ENCODE results near the gene ISG15. TPM values are rescaled to one million over a fixed set of nuclear protein-coding genes. Genes with fewer than 3 reads are reported as not detected.
A peak's percentile ranks its signal among the peaks of the same experiment; 100 is the strongest.

ISG15 gene
- total and polyA plus RNA-seq, 2 of the 13 experiments (the other 11 are each of a cell fraction or from before 2014, with no cell fraction given) = 42.1 to 54.9 TPM

GRCh38 chr1:1037366-1038327 is 24.4 kb downstream of the ISG15 start (continued):
- TF ChIP-seq REXO4 (CRISPR knock-in tag; IDR thresholded peaks at IDR 0.05; ENCODE audit: borderline replicate concordance) = no peak
- no peak for TF ChIP-seq HINFP (CRISPR knock-in tag; IDR thresholded peaks at IDR 0.05; ENCODE audit: low read depth)
- peak; percentile 94 for TF ChIP-seq TEAD3 (CRISPR knock-in tag; optimal IDR thresholded peaks at IDR 0.05; ENCODE audit: borderline replicate concordance)
- TF ChIP-seq SAP130 (CRISPR knock-in tag; IDR thresholded peaks at IDR 0.05; ENCODE audit: low read depth) = peak; percentile 71

GRCh38 chr1:1038694-1039093 is 25.4 kb downstream of the ISG15 start:
- CTCF ChIA-PET (ENCODE audit: low intra/inter-chr PET ratio, low total read pairs) = no interaction called here
- in situ Hi-C loops (cut with HindIII; ENCODE audit: extremely low pct_ligation_motif_present, low pct_unique_long_range_greater_than_20kb) = no loop called here
- TF ChIP-seq GABPB1 (CRISPR knock-in tag; IDR thresholded peaks at IDR 0.05) (no peak), DZIP1 (CRISPR knock-in tag; IDR thresholded peaks at IDR 0.05) (no peak), ZNF788 (CRISPR knock-in tag; IDR thresholded peaks at IDR 0.05; ENCODE audit: borderline replicate concordance) (no peak), FOXJ3 (CRISPR knock-in tag; IDR thresholded peaks at IDR 0.05; ENCODE audit: borderline replicate concordance) (no peak), ZFP90 (CRISPR knock-in tag; IDR thresholded peaks at IDR 0.05; ENCODE audit: borderline replicate concordance) (no peak), FOSL2 (CRISPR knock-in tag; IDR thresholded peaks at IDR 0.05) (no peak), KDM5B (CRISPR knock-in tag; IDR thresholded peaks at IDR 0.05; ENCODE audit: borderline replicate concordance) (no peak), ZSCAN25 (CRISPR knock-in tag; IDR thresholded peaks at IDR 0.05) (no peak), ZBTB2 (CRISPR knock-in tag; IDR thresholded peaks at IDR 0.05; ENCODE audit: low read depth) (no peak), ZNF660 (CRISPR knock-in tag; IDR thresholded peaks at IDR 0.05; ENCODE audit: borderline replicate concordance, low read depth) (no peak), THAP7 (CRISPR knock-in tag; IDR thresholded peaks at IDR 0.05) (no peak), FOXO1 (CRISPR knock-in tag; IDR thresholded peaks at IDR 0.05) (no peak)

More at GRCh38 chr1:1038694-1039093, 25.4 kb downstream of the ISG15 start:
- FAIRE-seq (no peak), DNase-seq (ENCODE audit: low spot score) (no peak), ATAC-seq (no peak)
- peaks cover 32% of the 10 kb centered on the region for H3K4me1 ChIP-seq (ENCODE audit: insufficient read depth, low read length)
- no peak overlapping the region for H3K4me3 ChIP-seq (replicated peaks in 1 of 3; ENCODE audit: insufficient read depth in 1 of 3, low read depth in 2 of 3, low read length in 3 of 3)
- intact Hi-C loops (cut with micrococcal nuclease; ENCODE audit: unreplicated experiment) = no loop called here
- H2AFZ ChIP-seq (ENCODE audit: low read length) = no peak overlapping the region
- no peaks in the 10 kb centered on the region for H3K9me3 ChIP-seq (ENCODE audit: low read length)
- no peak overlapping the region for H3K9ac ChIP-seq (ENCODE audit: insufficient read depth, low read depth, low read length)
- no peaks in the 10 kb centered on the region for H3K27me3 ChIP-seq (ENCODE audit: control insufficient read depth in 1 of 2, insufficient read depth in 2 of 2, low read length in 2 of 2)
- H3K4me2 ChIP-seq (ENCODE audit: low read depth, low read length) = no peak overlapping the region
- H4K20me1 ChIP-seq (ENCODE audit: insufficient read depth, low read length) = peaks cover 10% of the 10 kb centered on the region; the same call in 1 of the 2 replicates
- POLR2A ChIA-PET = interaction anchor here (1.4 kb wide), 1 partner anchor 41 kb away, joined by 4 read pairs; no protein-coding TSS in a partner anchor
- 95% methylated on average over 4 of the region's 6 CpGs for WGBS (ENCODE audit: low lambda C conversion rate)
- H3K79me2 ChIP-seq (ENCODE audit: insufficient read depth, low read length) = peaks cover 11% of the 10 kb centered on the region
- peaks cover 22 to 39% of the 10 kb centered on the region in 2 experiments; a peak in 4 of 5 replicates for H3K36me3 ChIP-seq (replicated peaks in 1 of 2; ENCODE audit: control insufficient read depth in 1 of 2, insufficient read depth in 2 of 2, low read length in 2 of 2)
- no TSS peak for BruUV-seq (replicated peaks)
- no peak overlapping the region for H3K27ac ChIP-seq (ENCODE audit: extremely low read length, insufficient read depth, low read length)

Data from HepG2 (cell line).